Ectodermal cell (in vitro differentiated cells): ENCODE data around the gene F2RL1.
"Not testable (repeated sequence)": the region's sequence is repeated elsewhere in the genome, so short reads cannot be mapped to it uniquely, and the experiment has no call there.

Source experiments
- H3K27ac ChIP-seq: 2 replicates; pipeline ENCODE4 v1.7.0; 2013; ENCODE audit warnings: mild to moderate bottlenecking, low read depth, low read length; ENCODE audit not compliant: insufficient read depth, poor library complexity, severe bottlenecking
- H3K27me3 ChIP-seq: 2 replicates; pipeline ENCODE4 v1.7.0; 2013; ENCODE audit warnings: mild to moderate bottlenecking, low read length; ENCODE audit not compliant: insufficient read depth, control insufficient read depth, poor library complexity, severe bottlenecking
- H3K36me3 ChIP-seq: one replicate; pipeline ENCODE4 v1.7.0; 2013; ENCODE audit warnings: low read length; ENCODE audit not compliant: control insufficient read depth, insufficient read depth
- H3K4me1 ChIP-seq: one replicate; pipeline ENCODE4 v1.7.0; 2013; ENCODE audit warnings: low read length; ENCODE audit not compliant: control insufficient read depth, insufficient read depth
- H3K4me3 ChIP-seq: 2 replicates; pipeline ENCODE4 v1.7.0; 2013; ENCODE audit warnings: low read depth, low read length, control low read depth; ENCODE audit not compliant: insufficient read depth
- H3K9me3 ChIP-seq: 2 replicates; pipeline ENCODE4 v1.7.0; 2013; ENCODE audit warnings: mild to moderate bottlenecking, low read length, moderate library complexity; ENCODE audit not compliant: control insufficient read depth
- WGBS, 2 experiments: methylation state at CpG; one replicate each; pipeline ENCODE4 v1.1.7; 2013; ENCODE audit warnings: missing lambda C conversion rate in 2 of 2; 5-methylcytosine and 5-hydroxymethylcytosine counted together

F2RL1 gene

GRCh38 chr5:76789275-76789674, 29.6 kb upstream of the F2RL1 start:
- 92 to 95% methylated on average over 10 of the region's 10 CpGs for WGBS, 2 experiments
- H3K27me3 ChIP-seq, H3K36me3 ChIP-seq, H3K27ac ChIP-seq, H3K9me3 ChIP-seq, H3K4me3 ChIP-seq, H3K4me1 ChIP-seq: not testable (repeated sequence)

GRCh38 chr5:76789991-76790581, 28.7 kb upstream of the F2RL1 start:
- 90 to 95% methylated on average over 8 of the region's 8 CpGs for WGBS, 2 experiments
- Histone ChIP-seq H3K4me3 (no peak overlapping the region), H3K27ac (no peak overlapping the region), H3K27me3 (no peaks in the 10 kb centered on the region), H3K36me3 (no peaks in the 10 kb centered on the region), H3K9me3 (no peaks in the 10 kb centered on the region), H3K4me1 (peaks cover 7% of the 10 kb centered on the region)

GRCh38 chr5:76790632-76791290, 28.1 kb upstream of the F2RL1 start:
- Histone ChIP-seq H3K9me3 (no peaks in the 10 kb centered on the region), H3K27me3 (no peaks in the 10 kb centered on the region), H3K36me3 (no peaks in the 10 kb centered on the region), H3K4me1 (peaks cover 7% of the 10 kb centered on the region), H3K4me3 (no peak overlapping the region), H3K27ac (peak overlapping the region; percentile 11)
- WGBS, 2 experiments = 54 to 70% methylated on average over 3 of the region's 3 CpGs

- no peaks in the 10 kb centered on the region for H3K27me3 ChIP-seq
- no peak overlapping the region for H3K4me3 ChIP-seq
- no peak overlapping the region for H3K27ac ChIP-seq
- no peaks in the 10 kb centered on the region for H3K9me3 ChIP-seq
- 89% methylated on average over 1 of the region's 1 CpG for WGBS, 2 experiments
- H3K4me1 ChIP-seq = peaks cover 7% of the 10 kb centered on the region
- H3K36me3 ChIP-seq = no peaks in the 10 kb centered on the region
These were observed 27.4 kb upstream of the F2RL1 start for GRCh38 chr5:76791461-76791860.

- Histone ChIP-seq H3K27ac (no peak overlapping the region), H3K4me3 (no peak overlapping the region), H3K36me3 (no peaks in the 10 kb centered on the region), H3K27me3 (no peaks in the 10 kb centered on the region), H3K9me3 (no peaks in the 10 kb centered on the region), H3K4me1 (peaks cover 7% of the 10 kb centered on the region)
- WGBS, 2 experiments = 84 to 85% methylated on average over 3 of the region's 4 CpGs
These were observed 24.0 kb upstream of the F2RL1 start for GRCh38 chr5:76794871-76795270.

- no peaks in the 10 kb centered on the region for H3K4me1 ChIP-seq
- WGBS, 2 experiments = 79 to 93% methylated on average over 1 of the region's 1 CpG
- H3K27ac ChIP-seq = no peak overlapping the region
- no peaks in the 10 kb centered on the region for H3K27me3 ChIP-seq
- H3K9me3 ChIP-seq = no peaks in the 10 kb centered on the region
- H3K36me3 ChIP-seq = no peaks in the 10 kb centered on the region
- no peak overlapping the region for H3K4me3 ChIP-seq
These were observed 19.2 kb upstream of the F2RL1 start for GRCh38 chr5:76799588-76799987.

GRCh38 chr5:76800579-76800978, 18.3 kb upstream of the F2RL1 start:
- Histone ChIP-seq H3K27me3 (no peaks in the 10 kb centered on the region), H3K9me3 (no peaks in the 10 kb centered on the region), H3K4me3 (no peak overlapping the region), H3K36me3 (no peaks in the 10 kb centered on the region), H3K27ac (no peak overlapping the region), H3K4me1 (no peaks in the 10 kb centered on the region)
- WGBS, 2 experiments = 92 to 96% methylated on average over 3 of the region's 3 CpGs

GRCh38 chr5:76801159-76801802, 17.5 kb upstream of the F2RL1 start:
- H3K27ac ChIP-seq = no peak overlapping the region
- WGBS, 2 experiments = 89 to 94% methylated on average over 4 of the region's 4 CpGs

GRCh38 chr5:76801803-76802195, 17.0 kb upstream of the F2RL1 start:
- H3K4me1 ChIP-seq = peaks cover 9% of the 10 kb centered on the region
- no peak overlapping the region for H3K27ac ChIP-seq
- no peaks in the 10 kb centered on the region for H3K27me3 ChIP-seq
- whole genome bisulfite sequencing, 2 experiments = 88 to 90% methylated on average over 3 of the region's 3 CpGs
- H3K36me3 ChIP-seq = no peaks in the 10 kb centered on the region
- H3K4me3 ChIP-seq = no peak overlapping the region
- no peaks in the 10 kb centered on the region for H3K9me3 ChIP-seq

More at GRCh38 chr5:76801159-76801802, 17.5 kb upstream of the F2RL1 start:
- Histone ChIP-seq H3K36me3 (no peaks in the 10 kb centered on the region), H3K4me3 (no peak overlapping the region), H3K9me3 (no peaks in the 10 kb centered on the region), H3K27me3 (no peaks in the 10 kb centered on the region), H3K4me1 (peaks cover 6% of the 10 kb centered on the region)

- no peak overlapping the region for H3K4me3 ChIP-seq
- H3K27ac ChIP-seq = no peak overlapping the region
- H3K36me3 ChIP-seq = no peaks in the 10 kb centered on the region
- H3K4me1 ChIP-seq = peaks cover 22% of the 10 kb centered on the region
- no peaks in the 10 kb centered on the region for H3K9me3 ChIP-seq
- H3K27me3 ChIP-seq = no peaks in the 10 kb centered on the region
- WGBS, 2 experiments = 94% methylated on average over 8 of the region's 8 CpGs
These were observed 14.6 kb upstream of the F2RL1 start for GRCh38 chr5:76804266-76804665.
